Ishikawa (cell line): Measurements from ENCODE around the gene CHRD.

Source experiments
- CEBPB ChIP-seq: IDR thresholded peaks from 2 replicates; pipeline ENCODE4 v1.6.1; 2012
- CREB1 ChIP-seq: IDR thresholded peaks from 2 replicates; pipeline ENCODE4 v1.6.1; 2012; ENCODE audit warnings: low read depth
- EGR1 ChIP-seq: IDR thresholded peaks from 2 replicates; pipeline ENCODE4 v1.6.1; 2012
- EP300 ChIP-seq: IDR thresholded peaks from 2 replicates; pipeline ENCODE4 v1.6.1; 2012; ENCODE audit warnings: borderline replicate concordance
- FOXM1 ChIP-seq: IDR thresholded peaks from 2 replicates; pipeline ENCODE4 v1.6.1; 2012; ENCODE audit warnings: low read depth, borderline replicate concordance
- NFIC ChIP-seq: IDR thresholded peaks from 2 replicates; pipeline ENCODE4 v1.6.1; 2012
- RAD21 ChIP-seq: IDR thresholded peaks from 2 replicates; pipeline ENCODE4 v1.6.1; 2012; ENCODE audit warnings: low read depth
- TAF1 ChIP-seq: IDR thresholded peaks from 2 replicates; pipeline ENCODE4 v1.6.1; 2012; ENCODE audit warnings: low read depth, mild to moderate bottlenecking
- TCF12 ChIP-seq: IDR thresholded peaks from 2 replicates; pipeline ENCODE4 v1.6.1; 2012; ENCODE audit warnings: low read depth
- TEAD4 ChIP-seq: IDR thresholded peaks from 2 replicates; pipeline ENCODE4 v1.6.1; 2012
- YY1 ChIP-seq: IDR thresholded peaks from 2 replicates; pipeline ENCODE4 v1.6.1; 2012; ENCODE audit warnings: low read depth
- ZBTB7A ChIP-seq: IDR thresholded peaks from 2 replicates; pipeline ENCODE4 v1.6.1; 2012; ENCODE audit warnings: low read depth
- TF ChIP-seq, protein P1 (sequence below): IDR thresholded peaks from 2 replicates; pipeline ENCODE4 v1.6.1; 2012; ENCODE audit warnings: low read depth, mild to moderate bottlenecking
- TF ChIP-seq, protein P2 (sequence below): IDR thresholded peaks from 2 replicates; pipeline ENCODE4 v1.6.1; 2012
- TF ChIP-seq, protein P3 (sequence below): IDR thresholded peaks from 2 replicates; pipeline ENCODE4 v1.6.1; 2012

Gene CHRD

DNA sequence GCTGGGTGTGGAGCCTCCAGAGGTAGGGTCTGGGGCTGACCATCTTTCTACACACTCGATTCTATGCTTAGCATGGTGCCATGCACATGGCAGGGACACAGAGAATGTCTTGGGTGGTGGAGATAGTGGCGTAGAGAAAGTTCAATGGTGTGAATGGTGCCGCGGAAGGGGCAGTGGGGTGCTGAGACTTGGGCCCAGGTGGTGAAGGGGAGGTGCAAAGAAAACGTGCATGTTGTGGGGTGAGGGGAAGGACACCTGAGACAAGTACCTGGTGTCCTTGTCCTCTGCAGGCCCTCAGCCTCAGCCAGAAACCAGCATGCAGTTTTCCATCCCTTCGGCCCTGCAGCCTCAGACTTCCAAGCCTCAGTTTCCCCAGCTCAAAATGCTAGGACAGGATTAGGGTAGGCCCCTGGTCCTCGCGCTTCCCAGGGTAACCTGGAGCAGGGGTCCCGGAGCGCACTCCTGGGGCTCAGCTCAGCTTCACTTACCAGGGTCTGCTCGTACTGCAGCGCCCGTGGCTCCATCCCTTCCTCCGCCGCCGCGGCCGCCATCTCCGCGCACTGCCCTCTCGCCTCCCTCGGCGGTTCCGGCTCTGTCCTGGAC lies 18.8 kb upstream of the CHRD start:
- TF ChIP-seq, protein P1, sequence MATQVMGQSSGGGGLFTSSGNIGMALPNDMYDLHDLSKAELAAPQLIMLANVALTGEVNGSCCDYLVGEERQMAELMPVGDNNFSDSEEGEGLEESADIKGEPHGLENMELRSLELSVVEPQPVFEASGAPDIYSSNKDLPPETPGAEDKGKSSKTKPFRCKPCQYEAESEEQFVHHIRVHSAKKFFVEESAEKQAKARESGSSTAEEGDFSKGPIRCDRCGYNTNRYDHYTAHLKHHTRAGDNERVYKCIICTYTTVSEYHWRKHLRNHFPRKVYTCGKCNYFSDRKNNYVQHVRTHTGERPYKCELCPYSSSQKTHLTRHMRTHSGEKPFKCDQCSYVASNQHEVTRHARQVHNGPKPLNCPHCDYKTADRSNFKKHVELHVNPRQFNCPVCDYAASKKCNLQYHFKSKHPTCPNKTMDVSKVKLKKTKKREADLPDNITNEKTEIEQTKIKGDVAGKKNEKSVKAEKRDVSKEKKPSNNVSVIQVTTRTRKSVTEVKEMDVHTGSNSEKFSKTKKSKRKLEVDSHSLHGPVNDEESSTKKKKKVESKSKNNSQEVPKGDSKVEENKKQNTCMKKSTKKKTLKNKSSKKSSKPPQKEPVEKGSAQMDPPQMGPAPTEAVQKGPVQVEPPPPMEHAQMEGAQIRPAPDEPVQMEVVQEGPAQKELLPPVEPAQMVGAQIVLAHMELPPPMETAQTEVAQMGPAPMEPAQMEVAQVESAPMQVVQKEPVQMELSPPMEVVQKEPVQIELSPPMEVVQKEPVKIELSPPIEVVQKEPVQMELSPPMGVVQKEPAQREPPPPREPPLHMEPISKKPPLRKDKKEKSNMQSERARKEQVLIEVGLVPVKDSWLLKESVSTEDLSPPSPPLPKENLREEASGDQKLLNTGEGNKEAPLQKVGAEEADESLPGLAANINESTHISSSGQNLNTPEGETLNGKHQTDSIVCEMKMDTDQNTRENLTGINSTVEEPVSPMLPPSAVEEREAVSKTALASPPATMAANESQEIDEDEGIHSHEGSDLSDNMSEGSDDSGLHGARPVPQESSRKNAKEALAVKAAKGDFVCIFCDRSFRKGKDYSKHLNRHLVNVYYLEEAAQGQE = no peak
- peak; percentile 19; the same call in 1 of the 2 replicates for TF ChIP-seq ZBTB7A

DNA sequence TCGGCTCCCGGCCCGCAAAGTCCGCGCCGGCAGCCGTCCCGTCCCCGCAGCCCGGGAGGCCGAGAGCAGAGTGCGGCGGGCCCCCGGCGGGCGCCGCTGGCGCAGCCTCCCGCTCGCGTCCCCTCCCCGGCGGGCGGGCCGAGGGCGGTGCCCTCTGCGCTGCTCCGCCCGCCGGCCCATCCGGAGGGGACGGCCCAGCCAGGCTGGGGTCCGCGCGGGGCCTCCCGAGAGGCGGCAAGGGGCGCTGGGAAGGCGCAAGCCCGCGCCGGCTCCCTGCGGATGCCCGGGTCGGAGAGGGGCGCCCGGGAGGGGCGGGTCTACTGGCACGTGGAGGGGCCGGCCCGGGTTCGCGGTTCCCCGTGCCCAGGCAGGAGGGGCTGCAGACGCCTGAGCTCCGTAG lies 18.3 kb upstream of the CHRD start, which contains the start of the genes CLCN2 and POLR2H:
TSS of gene CLCN2 (minus strand) at position 74 of the 400 bp plus-strand sequence. CDS start 126 bp downstream, outside the sequence.
TSS of gene POLR2H (plus strand) at position 179 of the 400 bp plus-strand sequence. CDS start 1,783 bp downstream, outside the sequence.
- TF ChIP-seq TCF12 = peak; percentile 24; the same call in 1 of the 2 replicates
- TF ChIP-seq EP300 = no peak; the same call in 1 of the 2 replicates
- TF ChIP-seq, protein P2, sequence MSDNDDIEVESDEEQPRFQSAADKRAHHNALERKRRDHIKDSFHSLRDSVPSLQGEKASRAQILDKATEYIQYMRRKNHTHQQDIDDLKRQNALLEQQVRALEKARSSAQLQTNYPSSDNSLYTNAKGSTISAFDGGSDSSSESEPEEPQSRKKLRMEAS = peak; percentile 64
- TF ChIP-seq NFIC = no peak
- peak; percentile 61; the same call in 1 of the 2 replicates for TF ChIP-seq TAF1
- no peak for TF ChIP-seq FOXM1
- peak; percentile 97 for TF ChIP-seq ZBTB7A
- TF ChIP-seq, protein P3, sequence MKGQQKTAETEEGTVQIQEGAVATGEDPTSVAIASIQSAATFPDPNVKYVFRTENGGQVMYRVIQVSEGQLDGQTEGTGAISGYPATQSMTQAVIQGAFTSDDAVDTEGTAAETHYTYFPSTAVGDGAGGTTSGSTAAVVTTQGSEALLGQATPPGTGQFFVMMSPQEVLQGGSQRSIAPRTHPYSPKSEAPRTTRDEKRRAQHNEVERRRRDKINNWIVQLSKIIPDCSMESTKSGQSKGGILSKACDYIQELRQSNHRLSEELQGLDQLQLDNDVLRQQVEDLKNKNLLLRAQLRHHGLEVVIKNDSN = peak; percentile 3; the same call in 1 of the 2 replicates
- TF ChIP-seq EGR1 = 0 out of 2 replicates have a peak, but pooled peaks have one; percentile 9

DNA sequence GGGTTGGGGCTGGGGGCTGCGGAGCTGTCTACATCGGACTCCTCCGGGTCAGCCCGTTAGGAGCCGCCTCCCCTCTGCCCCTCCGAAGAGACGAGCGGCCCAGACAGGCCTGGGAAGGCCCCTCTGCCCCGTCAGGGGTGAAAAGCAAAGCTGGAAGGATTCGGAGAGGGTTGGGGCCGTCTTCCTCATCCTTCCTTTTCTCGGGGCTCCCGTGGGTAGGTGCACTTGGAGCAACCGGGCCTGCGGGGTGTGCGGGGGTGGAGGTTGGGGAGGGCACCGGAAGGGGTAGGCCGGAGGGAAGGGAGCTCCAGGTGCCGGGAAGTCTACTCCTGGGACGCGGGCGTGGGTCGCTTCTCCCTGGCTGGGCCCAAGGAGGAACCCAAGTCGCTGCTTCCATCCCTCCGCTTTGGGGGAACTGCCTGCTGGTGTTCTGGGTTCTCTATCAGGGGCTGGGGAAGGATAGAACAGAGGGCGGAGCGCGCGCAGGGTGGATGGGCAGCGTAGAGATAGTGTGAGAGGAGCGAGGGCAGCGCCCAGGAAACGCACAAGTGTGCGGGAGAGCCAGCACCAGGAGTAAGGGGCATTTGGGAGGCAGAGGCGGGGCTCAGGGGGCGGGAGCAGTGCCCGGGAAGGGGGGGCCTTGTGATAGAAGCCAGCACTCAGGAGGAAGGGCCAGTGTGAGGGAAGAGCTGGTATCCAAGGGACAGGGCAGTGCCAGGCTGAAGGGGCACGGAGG lies 17.8 kb upstream of the CHRD start:
- TF ChIP-seq NFIC = no peak
- no peak; the same call in 1 of the 2 replicates for TF ChIP-seq ZBTB7A
- TF ChIP-seq FOXM1 = no peak
- TF ChIP-seq EP300 = peak; percentile 7; the same call in 1 of the 2 replicates
- TF ChIP-seq EGR1 = peak; percentile 95
- TF ChIP-seq, protein P3 = no peak

DNA sequence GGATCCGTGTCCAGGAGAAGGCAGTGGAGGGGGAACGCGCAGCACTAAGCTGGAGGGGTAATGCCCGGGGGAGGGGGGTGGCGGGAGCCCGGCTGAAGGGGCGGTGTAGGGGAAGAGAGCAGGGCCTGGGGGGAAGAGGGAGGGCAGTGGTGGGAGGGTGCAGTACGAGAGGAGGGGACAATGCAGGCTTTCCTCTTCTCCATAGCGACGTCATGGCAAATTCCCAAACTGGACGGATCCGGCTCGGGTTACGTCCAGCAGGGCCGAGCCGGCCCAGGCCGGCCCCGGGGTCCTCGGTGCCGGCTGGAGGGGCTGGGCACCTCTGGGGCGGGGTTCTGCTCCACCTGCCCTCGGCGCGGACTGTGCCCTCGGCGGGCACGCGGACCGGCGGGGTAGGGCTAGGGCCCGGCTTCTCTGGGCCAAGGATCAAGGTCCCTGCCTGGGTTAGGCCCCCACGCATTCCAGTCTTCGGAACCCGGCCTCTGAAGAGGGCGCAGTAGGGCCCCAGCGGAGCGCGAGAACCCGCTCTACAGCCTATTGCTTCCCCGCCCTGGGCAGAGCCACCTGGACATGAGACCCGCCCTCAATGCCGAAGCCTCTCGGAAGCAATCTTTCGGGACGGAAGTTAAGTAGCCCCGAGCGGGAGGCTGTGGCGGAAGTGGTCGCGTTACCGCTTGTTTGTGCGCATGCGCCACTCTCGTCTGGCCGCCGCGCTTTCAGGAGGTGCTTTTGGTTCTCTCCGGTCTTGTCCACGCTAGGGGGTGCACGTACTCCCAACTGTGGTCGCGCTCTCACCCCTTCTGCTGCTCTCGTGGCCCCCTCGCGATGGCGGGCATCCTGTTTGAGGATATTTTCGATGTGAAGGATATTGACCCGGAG lies 16.9 kb upstream of the CHRD start:
- TF ChIP-seq ZBTB7A (peak; percentile 88; the same call in 1 of the 2 replicates), NFIC (peak; percentile 44; the same call in 1 of the 2 replicates), TEAD4 (peak; percentile 70), EGR1 (peak; percentile 35; the same call in 1 of the 2 replicates), TCF12 (peak; percentile 84; the same call in 1 of the 2 replicates), CREB1 (peak; percentile 57; the same call in 1 of the 2 replicates), FOXM1 (0 out of 2 replicates have a peak, but pooled peaks have one; percentile 52), RAD21 (0 out of 2 replicates have a peak, but pooled peaks have one; percentile 23), EP300 (0 out of 2 replicates have a peak, but pooled peaks have one; percentile 15), TAF1 (peak; percentile 87), CEBPB (peak; percentile 42; the same call in 1 of the 2 replicates), YY1 (no peak; the same call in 1 of the 2 replicates)
- TF ChIP-seq, protein P1 = no peak
- TF ChIP-seq, protein P3 = peak; percentile 23; the same call in 1 of the 2 replicates
- TF ChIP-seq, protein P2 = peak; percentile 75
